ENCODE measurements around the gene TOMM70. TPM values are rescaled to one million over a fixed set of nuclear protein-coding genes. Genes with fewer than 3 reads are reported as not detected.

The TOMM70 gene
- total and polyA plus RNA-seq, 2 donors (not counting 3 experiments of a cell fraction or from before 2014, with no cell fraction given), result 7.6 to 32.3 TPM

DNA sequence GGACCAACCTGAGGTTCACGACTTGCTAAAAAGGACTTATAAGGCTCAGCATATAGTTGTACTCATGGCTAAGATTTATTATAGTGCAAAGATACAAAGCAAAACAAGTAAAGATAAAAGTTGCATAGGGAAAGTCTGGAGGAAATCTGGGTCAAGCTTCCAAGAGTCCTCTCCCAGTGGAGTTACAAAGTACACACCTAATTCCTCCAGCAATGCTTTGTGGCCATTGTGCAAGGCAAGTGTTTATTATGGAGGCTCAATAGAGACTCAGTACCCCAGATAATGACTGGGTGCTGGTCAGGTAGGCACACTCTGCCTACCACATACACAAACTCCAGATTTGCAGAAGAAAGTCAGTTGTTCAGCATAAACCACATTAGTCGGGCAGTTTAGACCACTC, 23.4 kb upstream of the TOMM70 start:
- Histone ChIP-seq H3K4me1 (ENCODE audit: control insufficient read depth, extremely low read depth, insufficient read depth, low read length) (no peaks in the 10 kb centered on the region), H3K79me2 (ENCODE audit: control insufficient read depth, insufficient read depth, low read length) (no peaks in the 10 kb centered on the region), H3K36me3 (ENCODE audit: control insufficient read depth in 2 of 2, extremely low read depth in 1 of 2, insufficient read depth in 2 of 2, low read length in 2 of 2) (no peaks in the 10 kb centered on the region), H3K9me3 (replicated peaks; ENCODE audit: control insufficient read depth, insufficient read depth, low read length) (no peaks in the 10 kb centered on the region), H3K9ac (replicated peaks; ENCODE audit: extremely low read depth, insufficient read depth, low read length) (no peak overlapping the region), H3K27ac (ENCODE audit: insufficient read depth, low read depth, low read length) (no peak overlapping the region), H3K27me3 (ENCODE audit: control insufficient read depth in 2 of 2, insufficient read depth in 2 of 2, low read length in 2 of 2) (peaks cover 0 to 6% of the 10 kb centered on the region in 2 experiments), H3K4me3 (replicated peaks in 1 of 3; ENCODE audit: insufficient read depth in 1 of 3, low read depth in 1 of 3, low read length in 3 of 3) (no peak overlapping the region), H2AFZ (ENCODE audit: low read depth, low read length) (no peak overlapping the region), H3K4me2 (ENCODE audit: insufficient read depth, low read length) (no peak overlapping the region), H3K9me1 (replicated peaks; ENCODE audit: control insufficient read depth, extremely low read depth, insufficient read depth, low read length) (no peaks in the 10 kb centered on the region), H4K20me1 (replicated peaks; ENCODE audit: control insufficient read depth, extremely low read depth, insufficient read depth, low read length) (no peaks in the 10 kb centered on the region)
- no TSS peak for BruUV-seq (replicated peaks)
- POLR2A ChIA-PET, result no interaction called here
- FAIRE-seq (no peak), DNase-seq (ENCODE audit: low read depth, low spot score) (no peak)
- CTCF ChIA-PET, result interaction anchor here (2.1 kb wide), 1 partner anchor 39 kb away, joined by 9 read pairs; no protein-coding TSS in a partner anchor
- intact Hi-C loops (cut with micrococcal nuclease), result no loop called here
- TF ChIP-seq POLR2A (IDR thresholded peaks at IDR 0.05; ENCODE audit: low read depth, low read length) (no peak), GATA2 (IDR thresholded peaks at IDR 0.05; ENCODE audit: insufficient read depth, insufficient read length, low read depth, low read length) (no peak), POLR2AphosphoS5 (IDR thresholded peaks at IDR 0.05; ENCODE audit: insufficient read depth, low read depth, low read length) (no peak), FOS (IDR thresholded peaks at IDR 0.05; ENCODE audit: borderline replicate concordance, insufficient read depth, low read length) (no peak), MYC (IDR thresholded peaks at IDR 0.05; ENCODE audit: low read depth, low read length) (no peak), EZH2 (IDR thresholded peaks at IDR 0.05; ENCODE audit: borderline replicate concordance, low read depth, low read length, severe bottlenecking) (no peak), JUN (IDR thresholded peaks at IDR 0.05; ENCODE audit: borderline replicate concordance, insufficient read depth, insufficient read length, low read depth) (no peak)
- TF ChIP-seq, protein P1, sequence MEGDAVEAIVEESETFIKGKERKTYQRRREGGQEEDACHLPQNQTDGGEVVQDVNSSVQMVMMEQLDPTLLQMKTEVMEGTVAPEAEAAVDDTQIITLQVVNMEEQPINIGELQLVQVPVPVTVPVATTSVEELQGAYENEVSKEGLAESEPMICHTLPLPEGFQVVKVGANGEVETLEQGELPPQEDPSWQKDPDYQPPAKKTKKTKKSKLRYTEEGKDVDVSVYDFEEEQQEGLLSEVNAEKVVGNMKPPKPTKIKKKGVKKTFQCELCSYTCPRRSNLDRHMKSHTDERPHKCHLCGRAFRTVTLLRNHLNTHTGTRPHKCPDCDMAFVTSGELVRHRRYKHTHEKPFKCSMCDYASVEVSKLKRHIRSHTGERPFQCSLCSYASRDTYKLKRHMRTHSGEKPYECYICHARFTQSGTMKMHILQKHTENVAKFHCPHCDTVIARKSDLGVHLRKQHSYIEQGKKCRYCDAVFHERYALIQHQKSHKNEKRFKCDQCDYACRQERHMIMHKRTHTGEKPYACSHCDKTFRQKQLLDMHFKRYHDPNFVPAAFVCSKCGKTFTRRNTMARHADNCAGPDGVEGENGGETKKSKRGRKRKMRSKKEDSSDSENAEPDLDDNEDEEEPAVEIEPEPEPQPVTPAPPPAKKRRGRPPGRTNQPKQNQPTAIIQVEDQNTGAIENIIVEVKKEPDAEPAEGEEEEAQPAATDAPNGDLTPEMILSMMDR (IDR thresholded peaks at IDR 0.05; ENCODE audit: extremely low read depth in 1 of 2, insufficient read depth in 1 of 2, low read depth in 1 of 2, low read length in 2 of 2), result no peak
- TF ChIP-seq, protein P2, sequence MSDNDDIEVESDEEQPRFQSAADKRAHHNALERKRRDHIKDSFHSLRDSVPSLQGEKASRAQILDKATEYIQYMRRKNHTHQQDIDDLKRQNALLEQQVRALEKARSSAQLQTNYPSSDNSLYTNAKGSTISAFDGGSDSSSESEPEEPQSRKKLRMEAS (IDR thresholded peaks at IDR 0.05; ENCODE audit: insufficient read depth, insufficient read length), result no peak
- dilution Hi-C loops (cut with MboI; ENCODE audit: extremely low pct_ligation_motif_present, low sequenced_read_pairs), result no loop called here

Data from endothelial cell of umbilical vein (primary cell).